Astrocyte (in vitro differentiated cells and primary cell): ENCODE measurements around the gene USP13.

Source experiments
- CTCF ChIP-seq: IDR thresholded peaks from 2 replicates; pipeline ENCODE4 v1.5.1; 2011; ENCODE audit warnings: low read depth, mild to moderate bottlenecking, inconsistent platforms, low read length, moderate library complexity; ENCODE audit not compliant: insufficient read depth
- EZH2 ChIP-seq: IDR thresholded peaks from 2 replicates; pipeline ENCODE4 v1.6.1; 2012; ENCODE audit warnings: mild to moderate bottlenecking, low read length, inconsistent platforms; ENCODE audit not compliant: insufficient read depth

GRCh38 chr3:179694731-179695130, 41.9 kb downstream of the USP13 start:
- TF ChIP-seq CTCF (no peak), EZH2 (no peak)
